ENCODE results near the gene PPP4R3A. TPM values are rescaled to one million over a fixed set of nuclear protein-coding genes. Genes with fewer than 3 reads are reported as not detected.

PPP4R3A gene
- total and polyA plus RNA-seq, 2 donors (not counting 3 experiments of a cell fraction or from before 2014, with no cell fraction given): 20.5 to 77.0 TPM

- BruUV-seq (replicated peaks): no TSS peak
- intact Hi-C loops (cut with micrococcal nuclease) (no loop called here), dilution Hi-C loops (cut with MboI; ENCODE audit: extremely low pct_ligation_motif_present, low sequenced_read_pairs) (no loop called here)
- Histone ChIP-seq H3K4me1 (ENCODE audit: control insufficient read depth, extremely low read depth, insufficient read depth, low read length) (peaks cover 2% of the 10 kb centered on the region), H3K9ac (replicated peaks; ENCODE audit: extremely low read depth, insufficient read depth, low read length) (no peak overlapping the region), H4K20me1 (replicated peaks; ENCODE audit: control insufficient read depth, extremely low read depth, insufficient read depth, low read length) (peaks cover 26% of the 10 kb centered on the region), H3K36me3 (ENCODE audit: control insufficient read depth in 2 of 2, extremely low read depth in 1 of 2, insufficient read depth in 2 of 2, low read length in 2 of 2) (peaks cover 0 to 3% of the 10 kb centered on the region in 2 experiments), H3K9me1 (replicated peaks; ENCODE audit: control insufficient read depth, extremely low read depth, insufficient read depth, low read length) (no peaks in the 10 kb centered on the region), H3K4me2 (ENCODE audit: insufficient read depth, low read length) (no peak overlapping the region), H3K9me3 (replicated peaks; ENCODE audit: control insufficient read depth, insufficient read depth, low read length) (no peaks in the 10 kb centered on the region), H3K27ac (ENCODE audit: insufficient read depth, low read depth, low read length) (no peak overlapping the region), H3K4me3 (replicated peaks in 1 of 3; ENCODE audit: insufficient read depth in 1 of 3, low read depth in 1 of 3, low read length in 3 of 3) (no peak overlapping the region), H3K79me2 (ENCODE audit: control insufficient read depth, insufficient read depth, low read length) (peaks cover 97% of the 10 kb centered on the region), H2AFZ (ENCODE audit: low read depth, low read length) (no peak overlapping the region), H3K27me3 (ENCODE audit: control insufficient read depth in 2 of 2, insufficient read depth in 2 of 2, low read length in 2 of 2) (no peaks in the 10 kb centered on the region)
- ChIA-PET CTCF (no interaction called here), POLR2A (no interaction called here)
- DNase-seq (ENCODE audit: low read depth, low spot score) (no peak), FAIRE-seq (no peak)
- TF ChIP-seq CTCF (IDR thresholded peaks at IDR 0.05; ENCODE audit: extremely low read depth in 1 of 2, insufficient read depth in 1 of 2, low read depth in 1 of 2, low read length in 2 of 2) (no peak), POLR2AphosphoS5 (IDR thresholded peaks at IDR 0.05; ENCODE audit: insufficient read depth, low read depth, low read length) (no peak), GATA2 (IDR thresholded peaks at IDR 0.05; ENCODE audit: insufficient read depth, insufficient read length, low read depth, low read length) (no peak), JUN (IDR thresholded peaks at IDR 0.05; ENCODE audit: borderline replicate concordance, insufficient read depth, insufficient read length, low read depth) (no peak), MAX (IDR thresholded peaks at IDR 0.05; ENCODE audit: insufficient read depth, insufficient read length) (no peak), POLR2A (IDR thresholded peaks at IDR 0.05; ENCODE audit: low read depth, low read length) (no peak), EZH2 (IDR thresholded peaks at IDR 0.05; ENCODE audit: borderline replicate concordance, low read depth, low read length, severe bottlenecking) (no peak), MYC (IDR thresholded peaks at IDR 0.05; ENCODE audit: low read depth, low read length) (no peak)
Observed at GRCh38 chr14:91501951-91502930, 7.9 kb downstream of the PPP4R3A start.
